Measurements from ENCODE around the gene FBXO44. TPM values are rescaled to one million over a fixed set of nuclear protein-coding genes. Genes with fewer than 3 reads are reported as not detected.
A peak's percentile ranks its signal among the peaks of the same experiment; 100 is the strongest.

Gene FBXO44
- total RNA-seq, 1 experiment from 2014 or later, result 60.9 TPM

DNA sequence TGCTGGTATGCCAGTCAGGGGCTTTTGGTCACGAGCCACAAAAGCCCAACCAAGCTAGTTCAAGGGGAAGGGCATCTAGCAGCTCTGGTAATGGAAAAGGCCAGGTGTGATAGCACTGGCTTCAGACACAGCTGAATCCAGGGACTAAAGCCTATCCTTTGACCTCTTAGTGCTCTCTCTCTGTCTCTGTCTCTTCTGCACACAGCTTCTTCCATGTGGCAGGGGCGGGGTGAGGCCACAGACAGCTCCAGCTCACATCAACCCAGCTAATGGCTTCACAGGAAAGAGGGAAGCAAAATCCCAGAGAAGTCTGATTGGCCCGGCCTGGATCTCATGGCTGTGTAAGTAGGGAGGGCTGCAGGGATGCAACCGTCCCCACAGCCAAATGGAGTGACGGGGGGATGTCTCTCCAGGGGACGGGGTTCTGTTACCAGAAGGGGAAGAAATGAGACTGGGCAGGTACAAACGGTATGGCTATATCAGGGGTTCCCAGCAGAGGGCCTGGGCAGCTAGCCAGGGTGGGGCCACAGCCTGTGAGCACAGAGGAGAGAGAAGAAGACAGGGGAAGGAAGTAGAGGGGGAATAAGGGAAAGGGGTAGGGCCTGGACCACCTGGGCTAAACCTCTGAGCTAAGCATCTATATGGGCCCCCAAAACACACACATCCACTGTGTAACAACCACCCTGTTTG, 42.9 kb upstream of the FBXO44 start:
- intact Hi-C loops (cut with micrococcal nuclease), result no loop called here
- Histone ChIP-seq H3K27ac (ENCODE audit: low read depth, low read length) (no peak overlapping the region), H3K4me3 (replicated peaks in 1 of 2; ENCODE audit: low read depth in 1 of 2, low read length in 2 of 2) (no peak overlapping the region), H3K9me2 (ENCODE audit: insufficient read depth) (no peaks in the 10 kb centered on the region), H4K20me1 (ENCODE audit: insufficient read depth) (no peaks in the 10 kb centered on the region), H3K9me3 (ENCODE audit: control insufficient read depth in 1 of 2, insufficient read depth in 1 of 2, low read depth in 1 of 2, low read length in 2 of 2) (no peaks in the 10 kb centered on the region), H3K79me2 (ENCODE audit: insufficient read depth, low read length) (no peaks in the 10 kb centered on the region), H3K4me2 (ENCODE audit: low read length) (no peak overlapping the region), H3K9ac (ENCODE audit: low read length) (no peak overlapping the region), H3K4me1 (ENCODE audit: control insufficient read depth in 1 of 2, insufficient read depth in 2 of 2, low read length in 2 of 2) (no peaks in the 10 kb centered on the region), H2AFZ (ENCODE audit: low read depth, low read length, poor library complexity, severe bottlenecking) (no peak overlapping the region), H3K27me3 (ENCODE audit: insufficient read depth, low read length) (no peaks in the 10 kb centered on the region), H3K36me3 (ENCODE audit: control insufficient read depth in 1 of 2, insufficient read depth in 2 of 2, low read length in 2 of 2) (no peaks in the 10 kb centered on the region)
- ChIA-PET CTCF (no interaction called here), RAD21 (ENCODE audit: low non-redundant PET in 1 of 2, low total read pairs in 2 of 2, uncharacterized antibody in 2 of 2, unreplicated experiment in 2 of 2) (no interaction called here), POLR2A (no interaction called here)
- TF ChIP-seq SP1 (IDR thresholded peaks at IDR 0.05; ENCODE audit: low read depth), result no peak
- no peak for TF ChIP-seq ELF1 (IDR thresholded peaks at IDR 0.05; ENCODE audit: borderline replicate concordance, low read depth)
- no peak for TF ChIP-seq CEBPB (IDR thresholded peaks at IDR 0.05; ENCODE audit: low read depth)
- TF ChIP-seq, protein P1, sequence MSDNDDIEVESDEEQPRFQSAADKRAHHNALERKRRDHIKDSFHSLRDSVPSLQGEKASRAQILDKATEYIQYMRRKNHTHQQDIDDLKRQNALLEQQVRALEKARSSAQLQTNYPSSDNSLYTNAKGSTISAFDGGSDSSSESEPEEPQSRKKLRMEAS (IDR thresholded peaks at IDR 0.05), result no peak
- TF ChIP-seq POLR2AphosphoS5 (IDR thresholded peaks at IDR 0.05; ENCODE audit: low read depth, low read length), result no peak
- no peak; a peak in 1 of 6 replicates for TF ChIP-seq CTCF (IDR thresholded peaks at IDR 0.05 in 2 of 3, conservative IDR thresholded peaks at IDR 0.05 in 1 of 3; ENCODE audit: borderline replicate concordance in 1 of 3, insufficient read depth in 1 of 3, low read depth in 2 of 3, low read length in 2 of 3)
- no peak for TF ChIP-seq YY1 (IDR thresholded peaks at IDR 0.05; ENCODE audit: extremely low read depth, insufficient replicate concordance, low read depth, low read length)
- no peak for TF ChIP-seq FOSL1 (IDR thresholded peaks at IDR 0.05; ENCODE audit: low read depth)
- no peak for TF ChIP-seq CBX3 (IDR thresholded peaks at IDR 0.05; ENCODE audit: low read depth)
- no peak for TF ChIP-seq EZH2phosphoT487 (IDR thresholded peaks at IDR 0.05; ENCODE audit: borderline replicate concordance)
- no peak for TF ChIP-seq SIN3A (IDR thresholded peaks at IDR 0.05; ENCODE audit: low read depth)
- TF ChIP-seq ZFX (IDR thresholded peaks at IDR 0.05), result no peak
- TF ChIP-seq EZH2 (IDR thresholded peaks at IDR 0.05), result no peak
- TF ChIP-seq ZBTB33 (IDR thresholded peaks at IDR 0.05; ENCODE audit: extremely low read depth, insufficient replicate concordance, low read length), result no peak
- DNase-seq (ENCODE audit: low read depth, low spot score) (no peak), ATAC-seq (0 out of 2 replicates have a peak, but pooled peaks have one; percentile 40)
- BruUV-seq (replicated peaks), result no TSS peak
